Duodenal mucosa (tissue), 2 donors: ENCODE data around the gene ODF2L.
A peak's percentile ranks its signal among the peaks of the same experiment; 100 is the strongest.

ENCODE experiments used
- H3K27ac ChIP-seq: one replicate; pipeline ENCODE4 v1.7.0; 2013; ENCODE audit warnings: low read depth, low read length
- H3K27me3 ChIP-seq, 2 donors: one replicate each; pipeline ENCODE4 v1.7.0; 2013; ENCODE audit warnings: low read length in 2 of 2, control low read depth in 1 of 2; ENCODE audit not compliant: insufficient read depth in 2 of 2, control insufficient read depth in 1 of 2
- H3K36me3 ChIP-seq, 2 donors: one replicate each; pipeline ENCODE4 v1.7.0; 2013; ENCODE audit warnings: low read length in 2 of 2, control low read depth in 1 of 2; ENCODE audit not compliant: insufficient read depth in 2 of 2, control insufficient read depth in 1 of 2
- H3K4me1 ChIP-seq, 2 donors: one replicate each; pipeline ENCODE4 v1.7.0; 2013; ENCODE audit warnings: low read length in 2 of 2, control low read depth in 1 of 2; ENCODE audit not compliant: insufficient read depth in 2 of 2, control insufficient read depth in 1 of 2
- H3K4me3 ChIP-seq, 2 donors: one replicate each; pipeline ENCODE4 v1.7.0; 2013; ENCODE audit warnings: low read length in 2 of 2, low read depth in 1 of 2
- H3K9ac ChIP-seq, 2 donors: one replicate each; pipeline ENCODE4 v1.7.0; 2013; ENCODE audit warnings: low read length in 2 of 2, low read depth in 1 of 2
- H3K9me3 ChIP-seq, 2 donors: one replicate each; pipeline ENCODE4 v1.7.0; 2013; ENCODE audit warnings: low read length in 2 of 2, control low read depth in 1 of 2; ENCODE audit not compliant: control insufficient read depth in 1 of 2

The ODF2L gene

DNA sequence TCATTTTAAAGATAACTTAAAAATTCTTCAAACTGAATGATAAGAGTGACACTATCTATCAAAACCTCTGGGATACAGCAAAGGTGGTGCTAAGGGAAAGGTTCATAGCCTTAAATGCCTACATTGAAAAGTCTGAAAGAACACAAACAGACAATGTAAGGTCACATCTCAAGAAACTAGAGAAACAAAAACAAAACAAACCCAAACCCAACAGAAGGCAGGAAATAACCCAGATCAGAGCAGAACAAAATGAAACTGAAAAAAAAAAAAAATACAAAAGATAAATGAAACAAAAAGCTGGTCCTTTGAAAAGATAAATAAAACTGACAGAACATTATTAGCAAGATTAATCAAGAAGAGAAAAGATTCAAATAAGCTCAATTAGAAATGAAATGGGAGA is 6.8 kb downstream of the ODF2L start:
- H3K4me1 ChIP-seq, result peaks cover 0 to 5% of the 10 kb centered on the region in 2 donors
- no peak overlapping the region for H3K9ac ChIP-seq
- no peak overlapping the region for H3K4me3 ChIP-seq
- no peaks in the 10 kb centered on the region for H3K36me3 ChIP-seq
- no peaks in the 10 kb centered on the region for H3K27me3 ChIP-seq
- H3K27ac ChIP-seq, result peak overlapping the region; percentile 67
- H3K9me3 ChIP-seq, result no peaks in the 10 kb centered on the region

DNA sequence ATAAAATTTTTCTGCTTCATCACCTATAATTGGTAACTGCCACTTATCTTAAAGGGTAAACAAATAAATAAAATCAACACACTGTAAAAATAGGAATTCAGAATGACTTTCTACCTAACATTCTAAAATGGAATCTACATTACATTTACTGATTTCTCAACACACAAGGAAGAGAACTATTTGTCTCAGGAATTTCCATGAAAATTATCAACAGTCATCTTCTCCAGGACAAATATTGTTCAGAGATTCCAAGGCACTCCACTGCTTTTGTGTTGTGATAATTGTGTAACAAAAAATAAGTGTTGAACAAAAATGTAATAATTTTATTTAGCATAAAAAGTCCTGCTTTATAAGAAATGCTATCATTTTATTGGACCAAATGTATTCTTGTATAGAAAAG is 7.3 kb downstream of the ODF2L start:
- H3K9ac ChIP-seq, result no peak overlapping the region

DNA sequence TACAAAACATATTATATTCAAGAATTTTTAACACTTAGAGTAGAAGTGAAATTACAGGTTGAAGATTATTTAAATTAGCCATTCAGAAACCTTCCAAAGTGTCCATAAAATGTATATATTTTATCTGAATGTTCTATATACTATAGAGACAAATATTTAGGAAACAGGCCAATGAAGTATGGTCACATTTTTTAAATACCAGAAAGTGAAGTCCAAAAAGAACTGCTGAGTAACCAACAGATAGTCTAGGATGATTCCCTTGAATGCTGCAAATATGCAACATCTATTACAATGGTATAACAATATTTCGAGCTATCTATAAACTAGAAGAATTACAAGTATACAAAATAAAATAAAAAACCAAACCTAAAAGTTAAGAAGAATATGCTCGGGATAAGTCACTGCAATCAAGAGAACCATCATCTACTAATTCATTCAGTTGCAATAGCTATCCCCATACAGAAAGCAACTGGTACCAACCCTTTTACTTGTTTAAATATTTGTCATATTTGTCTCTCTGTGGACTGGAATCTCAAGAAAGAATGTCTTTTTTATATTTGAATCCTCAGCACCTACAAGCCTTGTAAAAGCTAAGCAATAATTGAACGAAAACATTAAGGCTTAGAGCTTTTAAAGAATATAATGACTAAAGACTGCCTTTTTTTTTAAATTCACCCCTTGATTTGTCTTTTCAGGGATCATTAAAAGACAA is 8.1 kb downstream of the ODF2L start:
- peaks cover 0 to 5% of the 10 kb centered on the region in 2 donors for H3K4me1 ChIP-seq
- no peak overlapping the region for H3K27ac ChIP-seq
- no peak overlapping the region for H3K9ac ChIP-seq
- no peaks in the 10 kb centered on the region for H3K36me3 ChIP-seq
- no peaks in the 10 kb centered on the region for H3K27me3 ChIP-seq
- no peak overlapping the region for H3K4me3 ChIP-seq
- no peaks in the 10 kb centered on the region for H3K9me3 ChIP-seq

More for the DNA sequence above, 7.3 kb downstream of the ODF2L start:
- no peaks in the 10 kb centered on the region for H3K9me3 ChIP-seq
- H3K4me3 ChIP-seq, result no peak overlapping the region
- H3K27ac ChIP-seq, result peak overlapping the region; percentile 36
- H3K4me1 ChIP-seq, result peaks cover 0 to 5% of the 10 kb centered on the region in 2 donors
- no peaks in the 10 kb centered on the region for H3K36me3 ChIP-seq
- H3K27me3 ChIP-seq, result no peaks in the 10 kb centered on the region

DNA sequence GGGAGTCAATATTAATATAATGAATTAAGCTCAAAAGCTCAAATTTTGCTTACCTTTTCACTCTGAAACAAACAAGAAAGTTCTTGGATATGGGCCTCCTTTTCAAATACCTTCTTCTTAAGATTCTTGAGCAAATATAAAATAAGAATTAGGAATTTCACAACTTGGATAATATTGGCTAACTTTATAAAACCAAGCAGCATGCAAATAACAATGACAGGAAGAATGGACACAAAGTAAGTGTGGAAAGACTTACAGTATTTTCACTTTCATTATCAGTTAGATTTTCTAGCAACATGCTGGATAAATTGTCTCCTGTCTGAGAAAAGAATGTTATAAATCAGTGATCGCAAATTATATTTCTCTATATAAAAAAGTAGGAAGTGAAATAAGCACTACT is 13.2 kb downstream of the ODF2L start:
- Histone ChIP-seq H3K36me3 (no peaks in the 10 kb centered on the region), H3K27me3 (no peaks in the 10 kb centered on the region), H3K9ac (no peak overlapping the region), H3K27ac (no peak overlapping the region), H3K9me3 (no peaks in the 10 kb centered on the region), H3K4me3 (no peak overlapping the region), H3K4me1 (no peaks in the 10 kb centered on the region)

DNA sequence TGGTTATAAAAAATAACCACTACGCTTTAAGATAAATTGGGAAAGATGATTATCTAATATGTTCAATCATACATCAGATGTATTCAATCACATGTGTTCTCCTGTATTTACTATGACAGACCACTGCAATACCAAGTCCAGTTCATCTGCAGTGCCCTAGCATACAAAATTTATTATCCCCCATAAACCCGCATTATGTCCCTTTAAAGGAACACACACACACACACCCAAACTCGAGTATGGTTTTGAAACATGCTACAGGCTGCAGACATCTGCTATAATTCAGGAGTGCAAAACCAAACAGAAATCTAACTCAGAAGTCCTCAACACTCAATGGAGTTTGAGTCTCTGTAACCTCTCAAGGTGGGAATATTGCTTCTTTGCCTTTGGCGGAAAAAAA is 14.9 kb downstream of the ODF2L start:
- H3K27ac ChIP-seq, result no peak overlapping the region
- H3K4me3 ChIP-seq, result no peak overlapping the region
- no peak overlapping the region for H3K9ac ChIP-seq

DNA sequence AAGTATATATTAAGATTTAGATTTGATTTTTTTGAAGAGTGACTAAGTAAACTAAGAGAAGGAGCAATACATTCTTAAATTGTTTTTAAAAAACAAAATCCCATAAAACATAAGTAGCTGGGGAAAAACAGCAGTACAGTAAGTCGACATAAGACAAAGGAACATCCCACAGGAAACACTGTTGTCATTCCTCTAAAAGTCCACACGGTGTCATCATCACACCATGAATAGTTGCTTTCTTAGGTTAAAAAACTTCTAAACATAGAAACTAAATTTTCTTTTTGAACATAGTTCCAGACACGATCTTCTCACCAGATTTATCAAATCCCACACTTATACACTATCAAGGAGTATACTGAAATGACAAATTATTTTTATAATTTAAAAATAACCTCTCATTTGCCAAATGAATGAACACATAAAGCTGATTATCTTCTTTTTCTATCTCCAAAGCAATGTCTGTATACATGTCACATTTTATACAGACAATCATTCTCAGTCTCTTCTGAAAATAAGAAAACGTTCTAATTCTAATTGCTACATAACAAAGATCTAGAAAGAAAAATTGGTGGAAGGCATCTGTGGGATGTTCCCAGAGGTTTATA is 15.8 kb downstream of the ODF2L start:
- H3K27ac ChIP-seq, result no peak overlapping the region
- H3K4me3 ChIP-seq, result no peak overlapping the region
- no peak overlapping the region for H3K9ac ChIP-seq

More for the DNA sequence above, 14.9 kb downstream of the ODF2L start:
- Histone ChIP-seq H3K4me1 (no peaks in the 10 kb centered on the region), H3K9me3 (peaks cover 0 to 4% of the 10 kb centered on the region in 2 donors), H3K36me3 (no peaks in the 10 kb centered on the region), H3K27me3 (no peaks in the 10 kb centered on the region)

DNA sequence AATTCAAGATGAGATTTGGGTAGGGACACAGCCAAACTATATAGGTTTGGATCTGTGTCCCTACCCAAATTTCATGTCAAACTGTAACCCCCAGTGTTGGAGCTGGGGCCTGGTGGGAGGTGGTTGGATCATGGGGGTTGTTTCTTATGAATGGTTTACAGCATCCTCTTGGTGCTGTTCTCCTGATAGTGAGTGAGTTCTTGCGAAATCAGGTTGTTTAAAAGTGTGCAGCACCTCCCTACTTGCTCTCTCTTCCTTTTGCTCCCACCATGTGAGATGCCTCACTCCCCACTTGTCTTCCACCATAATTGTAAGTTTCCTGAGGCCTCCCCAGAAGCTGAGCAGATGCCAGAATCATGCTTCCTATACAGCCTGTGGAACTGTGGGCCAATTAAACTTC is 17.3 kb downstream of the ODF2L start:
- Histone ChIP-seq H3K27me3 (no peaks in the 10 kb centered on the region), H3K27ac (no peak overlapping the region), H3K4me3 (no peak overlapping the region)

More for the DNA sequence above, 15.8 kb downstream of the ODF2L start:
- no peaks in the 10 kb centered on the region for H3K27me3 ChIP-seq
- H3K9me3 ChIP-seq, result peaks cover 0 to 4% of the 10 kb centered on the region in 2 donors
- no peaks in the 10 kb centered on the region for H3K36me3 ChIP-seq
- no peaks in the 10 kb centered on the region for H3K4me1 ChIP-seq

DNA sequence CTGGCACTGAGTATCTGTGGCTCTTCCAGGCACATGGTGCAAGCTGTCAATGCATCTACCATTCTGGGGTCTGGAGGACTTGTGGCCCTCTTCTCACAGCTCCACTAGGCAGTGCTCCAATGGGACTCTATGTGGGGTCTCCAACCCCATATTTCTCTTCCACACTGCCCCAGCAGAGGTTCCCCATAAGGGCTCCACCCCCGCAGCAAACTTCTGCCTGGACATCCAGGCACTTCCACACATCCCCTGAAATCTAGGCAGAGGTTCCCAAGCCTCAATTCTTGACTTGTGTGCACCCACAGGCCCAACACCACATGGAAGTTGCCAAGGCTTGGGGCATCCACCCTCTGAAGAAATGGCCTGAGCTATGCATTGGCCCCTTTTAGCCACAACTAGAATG is 18.8 kb downstream of the ODF2L start:
- Histone ChIP-seq H3K4me3 (no peak overlapping the region), H3K36me3 (peaks cover 0 to 3% of the 10 kb centered on the region in 2 donors)

More for the DNA sequence above, 17.3 kb downstream of the ODF2L start:
- Histone ChIP-seq H3K4me1 (no peaks in the 10 kb centered on the region), H3K9ac (no peak overlapping the region), H3K36me3 (peaks cover 0 to 3% of the 10 kb centered on the region in 2 donors), H3K9me3 (peaks cover 0 to 4% of the 10 kb centered on the region in 2 donors)

DNA sequence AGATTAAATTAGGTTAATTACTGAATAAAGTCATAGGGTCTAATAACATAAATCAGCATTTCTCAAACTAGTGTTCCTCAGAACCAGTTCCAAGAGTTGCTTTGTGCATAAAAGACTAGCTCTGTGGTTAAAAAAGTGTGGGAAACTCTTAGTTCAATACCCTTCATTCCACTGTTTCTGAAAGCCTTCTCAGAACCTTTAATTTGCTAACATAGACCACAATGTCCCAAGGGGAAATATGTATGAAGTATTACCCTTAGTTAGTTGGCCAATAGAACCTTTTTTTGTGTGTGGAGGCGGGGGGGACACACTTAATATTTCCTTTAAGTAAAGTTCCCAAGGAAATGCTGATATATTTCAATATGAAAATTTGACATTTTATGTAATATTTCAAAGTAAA is 20.4 kb downstream of the ODF2L start:
- H3K9me3 ChIP-seq, result peaks cover 0 to 4% of the 10 kb centered on the region in 2 donors
- no peaks in the 10 kb centered on the region for H3K27me3 ChIP-seq
- peaks cover 0 to 3% of the 10 kb centered on the region in 2 donors for H3K36me3 ChIP-seq
- H3K4me1 ChIP-seq, result no peaks in the 10 kb centered on the region
- no peak overlapping the region for H3K4me3 ChIP-seq
- H3K27ac ChIP-seq, result no peak overlapping the region
- H3K9ac ChIP-seq, result no peak overlapping the region

More for the DNA sequence above, 18.8 kb downstream of the ODF2L start:
- Histone ChIP-seq H3K27ac (no peak overlapping the region), H3K9ac (no peak overlapping the region), H3K27me3 (no peaks in the 10 kb centered on the region), H3K4me1 (no peaks in the 10 kb centered on the region), H3K9me3 (peaks cover 0 to 4% of the 10 kb centered on the region in 2 donors)

DNA sequence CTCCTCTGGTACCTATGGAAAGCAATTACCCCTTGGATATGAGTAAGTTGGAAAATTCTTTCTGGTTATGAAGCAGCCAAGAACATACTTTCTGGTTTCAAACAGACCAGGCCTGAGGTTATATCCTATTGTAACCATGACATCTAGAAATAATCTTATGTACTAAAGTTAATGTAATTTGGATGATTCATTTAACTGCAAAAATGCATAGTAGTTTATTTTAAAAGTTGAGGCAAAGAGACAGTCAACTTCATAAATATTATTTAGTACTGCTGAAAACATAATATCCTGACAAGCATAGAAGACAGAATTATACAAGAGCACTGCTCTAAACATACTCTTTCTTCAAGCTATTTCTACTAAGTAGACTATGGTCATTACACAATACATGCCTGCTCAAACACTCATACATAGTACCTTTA is 25.5 kb downstream of the ODF2L start:
- Histone ChIP-seq H3K36me3 (peaks cover 0 to 3% of the 10 kb centered on the region in 2 donors), H3K27ac (no peak overlapping the region), H3K9me3 (no peaks in the 10 kb centered on the region), H3K27me3 (no peaks in the 10 kb centered on the region), H3K9ac (no peak overlapping the region), H3K4me1 (no peaks in the 10 kb centered on the region), H3K4me3 (no peak overlapping the region)
